Measurements from ENCODE around the gene IMPG1. TPM values are rescaled to one million over a fixed set of nuclear protein-coding genes. Genes with fewer than 3 reads are reported as not detected.

The IMPG1 gene, protein sequence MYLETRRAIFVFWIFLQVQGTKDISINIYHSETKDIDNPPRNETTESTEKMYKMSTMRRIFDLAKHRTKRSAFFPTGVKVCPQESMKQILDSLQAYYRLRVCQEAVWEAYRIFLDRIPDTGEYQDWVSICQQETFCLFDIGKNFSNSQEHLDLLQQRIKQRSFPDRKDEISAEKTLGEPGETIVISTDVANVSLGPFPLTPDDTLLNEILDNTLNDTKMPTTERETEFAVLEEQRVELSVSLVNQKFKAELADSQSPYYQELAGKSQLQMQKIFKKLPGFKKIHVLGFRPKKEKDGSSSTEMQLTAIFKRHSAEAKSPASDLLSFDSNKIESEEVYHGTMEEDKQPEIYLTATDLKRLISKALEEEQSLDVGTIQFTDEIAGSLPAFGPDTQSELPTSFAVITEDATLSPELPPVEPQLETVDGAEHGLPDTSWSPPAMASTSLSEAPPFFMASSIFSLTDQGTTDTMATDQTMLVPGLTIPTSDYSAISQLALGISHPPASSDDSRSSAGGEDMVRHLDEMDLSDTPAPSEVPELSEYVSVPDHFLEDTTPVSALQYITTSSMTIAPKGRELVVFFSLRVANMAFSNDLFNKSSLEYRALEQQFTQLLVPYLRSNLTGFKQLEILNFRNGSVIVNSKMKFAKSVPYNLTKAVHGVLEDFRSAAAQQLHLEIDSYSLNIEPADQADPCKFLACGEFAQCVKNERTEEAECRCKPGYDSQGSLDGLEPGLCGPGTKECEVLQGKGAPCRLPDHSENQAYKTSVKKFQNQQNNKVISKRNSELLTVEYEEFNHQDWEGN
- total RNA-seq (2021; fragmentation: NEBNext Ultra II Directional; extraction: Animal tissue kit (Norgen Biotek cat#: 25700)) (not detected in 2 replicates), polyA plus RNA-seq (2011; rRNA removed) (0.02 TPM in 2 replicates), polyA minus RNA-seq (2011; rRNA and poly(A)+ RNA removed) (not detected in 2 replicates)
- polyA plus RNA-seq (2011; cell fraction: cytosol; rRNA removed) = not detected
- not detected for polyA plus RNA-seq (2011; cell fraction: nucleus; rRNA removed)
- 0.08 to 0.29 TPM in 2 of 4 replicates, not detected in the others for polyA plus RNA-seq (2012, experiment 1 of 2)
- not detected for polyA plus RNA-seq (2012, experiment 2 of 2)
- 0.02 TPM for polyA plus RNA-seq (2013, experiment 1 of 2)
- 0.09 TPM for polyA plus RNA-seq (2013, experiment 2 of 2)
- not detected for polyA minus RNA-seq (2011; cell fraction: cytosol; rRNA and poly(A)+ RNA removed)
- not detected for polyA minus RNA-seq (2011; cell fraction: nucleus; rRNA and poly(A)+ RNA removed)
- long read RNA-seq, experiment 1 = 0 reads
- long read RNA-seq, experiment 2, partial matches to known transcripts = 0 of 1 reads
- long read RNA-seq, experiment 2, other reads (novel, unspliced or antisense) = 1 of 1 reads

DNA sequence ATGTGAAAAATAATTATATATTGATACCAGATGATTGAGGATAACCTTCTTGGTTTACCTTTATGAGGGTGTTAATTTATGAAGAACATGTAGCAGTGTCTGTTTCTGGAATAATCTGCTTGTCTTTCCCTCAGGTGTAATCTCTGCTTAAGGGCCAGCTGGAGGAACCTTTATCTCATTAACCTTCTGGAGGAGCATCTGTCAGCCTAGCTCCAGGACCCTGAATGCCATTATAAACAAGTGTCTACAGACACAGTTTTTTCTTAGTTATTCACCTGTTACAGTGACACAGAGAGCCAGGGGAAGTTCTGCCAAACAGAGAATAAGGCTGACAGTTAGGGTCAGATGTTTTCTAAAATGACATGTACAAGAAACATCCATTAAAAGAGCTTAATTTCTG, at the start of gene IMPG1:
TSS of gene IMPG1 (minus strand) at position 101 of the 400 bp plus-strand sequence. CDS start 174 bp downstream, outside the sequence.
- no peak within 1 kb of the TSS for H3K4ac ChIP-seq (replicated peaks; ENCODE audit: insufficient read length, low read depth, low read length)
- H3K14ac ChIP-seq (ENCODE audit: insufficient read length) = no peak within 1 kb of the TSS
- no peaks in the 10 kb centered on the region for H3K27me3 ChIP-seq (replicated peaks in 1 of 4; ENCODE audit: control insufficient read depth in 3 of 4, extremely low read depth in 1 of 4, insufficient read depth in 3 of 4, low read length in 3 of 4)
- no peak within 1 kb of the TSS for H2BK15ac ChIP-seq (ENCODE audit: low read length)
- H2BK12ac ChIP-seq (ENCODE audit: low read depth, low read length) = no peak within 1 kb of the TSS
- no peaks in the 10 kb centered on the region for H3K4me1 ChIP-seq (replicated peaks in 1 of 4; ENCODE audit: control insufficient read depth in 3 of 4, insufficient read depth in 4 of 4, low read length in 3 of 4)
- no peak within 1 kb of the TSS for H2AFZ ChIP-seq (ENCODE audit: low read length)
- H2BK120ac ChIP-seq (replicated peaks; ENCODE audit: low read depth, low read length) = no peak within 1 kb of the TSS
- no peaks in the 10 kb centered on the region for H3K79me1 ChIP-seq (ENCODE audit: low read depth, low read length)
- H3K27ac ChIP-seq (ENCODE audit: low read depth, low read length) = no peak within 1 kb of the TSS
- no peak within 1 kb of the TSS for H3K4me3 ChIP-seq (ENCODE audit: extremely low read depth in 1 of 4, insufficient read depth in 2 of 4, low read depth in 3 of 4, low read length in 4 of 4)
- no peaks in the 10 kb centered on the region for H4K20me1 ChIP-seq (replicated peaks in 1 of 2; ENCODE audit: control insufficient read depth in 1 of 2, insufficient read depth in 2 of 2, low read length in 2 of 2)
- no peak within 1 kb of the TSS for H4K91ac ChIP-seq (replicated peaks; ENCODE audit: insufficient read length, low read length)
- H3K36me3 ChIP-seq (ENCODE audit: control insufficient read depth in 2 of 4, insufficient read depth in 4 of 4, low read length in 3 of 4) = no peaks in the 10 kb centered on the region
- no peak for FAIRE-seq
- no peak within 1 kb of the TSS for H2AK5ac ChIP-seq (ENCODE audit: low read depth, low read length)
- no peak within 1 kb of the TSS for H3K23ac ChIP-seq (ENCODE audit: insufficient read length)
- no peak within 1 kb of the TSS for H3K56ac ChIP-seq (replicated peaks; ENCODE audit: insufficient read length, low read depth, low read length)
- no peak within 1 kb of the TSS for H4K8ac ChIP-seq (ENCODE audit: extremely low read depth, insufficient read depth, low read length)
- no peak for DNase-seq (ENCODE audit: low read depth in 1 of 2, low spot score in 2 of 2)
- H3K9ac ChIP-seq (replicated peaks in 1 of 4; ENCODE audit: extremely low read depth in 1 of 4, low read depth in 3 of 4, low read length in 3 of 4) = no peak within 1 kb of the TSS
- no peak within 1 kb of the TSS for H2BK5ac ChIP-seq (ENCODE audit: low read depth, low read length)
- POLR2A ChIA-PET (ENCODE audit: partially characterized antibody) = no interaction called here
- no peak within 1 kb of the TSS for H4K5ac ChIP-seq (ENCODE audit: insufficient read length, low read depth, low read length)
- no peaks in the 10 kb centered on the region for H3K79me2 ChIP-seq (ENCODE audit: control insufficient read depth in 1 of 2, insufficient read depth in 2 of 2, low read length in 2 of 2)
- H3K9me3 ChIP-seq (ENCODE audit: insufficient read depth in 2 of 2, low read depth in 1 of 2, low read length in 1 of 2) = no peaks in the 10 kb centered on the region
- no peak within 1 kb of the TSS for H3K18ac ChIP-seq (ENCODE audit: extremely low read depth, low read length)
- H2BK20ac ChIP-seq (ENCODE audit: low read length) = no peak within 1 kb of the TSS
- CTCF ChIA-PET (ENCODE audit: partially characterized antibody) = interaction anchor here (0.8 kb wide), 1 partner anchor 536 kb away, joined by 3 read pairs; no protein-coding TSS in a partner anchor
- H3K23me2 ChIP-seq (ENCODE audit: low read depth, low read length) = no peaks in the 10 kb centered on the region
- H3K4me2 ChIP-seq (ENCODE audit: insufficient read depth in 1 of 2, low read depth in 2 of 2, low read length in 2 of 2) = no peak within 1 kb of the TSS
- TF ChIP-seq CBX8 (IDR thresholded peaks at IDR 0.05; ENCODE audit: borderline replicate concordance, low read depth, low read length) (no peak), SP2 (IDR thresholded peaks at IDR 0.05; ENCODE audit: low read length) (no peak), HDAC2 (IDR thresholded peaks at IDR 0.05; ENCODE audit: borderline replicate concordance in 1 of 2, low read depth in 2 of 2, low read length in 2 of 2) (no peak), KDM1A (IDR thresholded peaks at IDR 0.05; ENCODE audit: borderline replicate concordance, low read length) (no peak), RFX5 (IDR thresholded peaks at IDR 0.05; ENCODE audit: borderline replicate concordance, low read depth, low read length) (no peak), CEBPB (IDR thresholded peaks at IDR 0.05; ENCODE audit: low read depth, low read length) (no peak), SP1 (IDR thresholded peaks at IDR 0.05; ENCODE audit: low read depth, low read length) (no peak), POU5F1 (IDR thresholded peaks at IDR 0.05; ENCODE audit: low read depth, low read length) (no peak), RNF2 (IDR thresholded peaks at IDR 0.05; ENCODE audit: borderline replicate concordance, low read depth, low read length, missing control alignments, poor library complexity, severe bottlenecking) (no peak), TEAD4 (IDR thresholded peaks at IDR 0.05; ENCODE audit: low read depth, low read length) (no peak)
